Peyer's patch (tissue), 4 donors: ENCODE data around the gene ARMC9.

Experiments used
- CTCF ChIP-seq, 6 experiments: fragments of 450-650 bp in 4 of 6; fragments of 200-600 bp in 2 of 6; sonication (generic) in 1 of 6; IDR thresholded peaks; one replicate each; pipeline ENCODE4 v1.5.1; 2017 to 2019; ENCODE audit warnings: antibody characterized with exemption in 6 of 6, mild to moderate bottlenecking in 3 of 6, moderate library complexity in 1 of 6
- POLR2A ChIP-seq, 2 donors: fragments of 450-650 bp; IDR thresholded peaks; one replicate each; pipeline ENCODE4 v1.5.1; 2017; ENCODE audit warnings: antibody characterized with exemption in 2 of 2, mild to moderate bottlenecking in 2 of 2, moderate library complexity in 2 of 2

GRCh38 chr2:231190531-231191197, 7.8 kb upstream of the ARMC9 start:
- TF ChIP-seq CTCF (IDR thresholded peaks at IDR 0.05): peak in 1 of 6 experiments; percentile 10
- TF ChIP-seq POLR2A (IDR thresholded peaks at IDR 0.05): no peak
